Forelimb muscle (tissue), 1 donor: Measurements from ENCODE around the gene OR7G2. TPM values are rescaled to one million over a fixed set of nuclear protein-coding genes. Genes with fewer than 3 reads are reported as not detected.

Source experiments
- DNase-seq: peaks from one replicate; pipeline ENCODE4 v3.0.0-alpha.2; 2013; ENCODE audit warnings: low read depth
- polyA plus RNA-seq: library from polyadenylated mRNA; unstranded; fragments of 120-200 nt; gene quantifications from one replicate; pipeline ENCODE4 v1.2.1, GENCODE V29; 2013; ENCODE audit not compliant: insufficient read length

The OR7G2 gene
- polyA plus RNA-seq, result 0.08 TPM

DNA sequence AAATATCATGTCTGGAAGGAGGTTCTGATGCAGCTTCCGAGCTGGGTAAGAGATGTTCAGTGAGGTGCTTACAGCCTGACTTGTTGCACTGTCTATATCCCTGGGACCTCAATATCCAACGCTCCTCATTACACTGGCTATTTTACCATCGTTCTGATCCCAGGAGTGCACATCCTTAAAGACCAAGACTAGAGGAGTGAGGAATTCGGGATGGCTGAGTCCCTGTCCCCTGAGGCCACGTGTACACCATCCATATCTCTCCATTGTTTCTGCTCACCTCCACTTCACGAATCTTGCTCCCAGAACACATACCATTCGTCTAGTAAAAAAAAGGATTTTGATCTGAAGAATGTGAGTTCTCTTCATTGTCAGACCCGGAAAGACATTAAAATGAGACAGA lies at the start of gene OR7G2:
OR7G2 (minus strand) TSS at position 101 of the 400 bp plus-strand sequence. CDS start 4,232 bp downstream, outside the sequence.
- DNase-seq, result no peak

DNA sequence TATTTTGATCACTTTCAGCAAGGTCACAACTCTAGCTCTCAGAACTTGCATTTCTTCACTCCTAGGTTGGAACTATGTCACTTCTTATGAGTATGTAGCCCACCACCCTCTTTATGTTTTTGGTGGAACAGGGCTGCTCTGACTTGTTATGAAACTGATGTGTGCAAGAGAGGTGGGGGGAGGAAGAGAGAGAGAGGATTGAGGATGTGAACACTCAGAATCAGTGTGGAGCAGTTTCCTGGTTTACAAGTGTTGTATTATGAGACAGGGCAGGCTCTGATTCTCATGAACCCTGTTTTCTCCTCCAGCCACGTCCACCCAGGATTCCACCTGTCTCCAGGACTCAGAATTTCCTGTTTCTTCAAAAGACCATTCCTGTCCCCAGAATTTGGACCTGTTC lies 49.0 kb upstream of the OR7G2 start:
- no peak for DNase-seq

DNA sequence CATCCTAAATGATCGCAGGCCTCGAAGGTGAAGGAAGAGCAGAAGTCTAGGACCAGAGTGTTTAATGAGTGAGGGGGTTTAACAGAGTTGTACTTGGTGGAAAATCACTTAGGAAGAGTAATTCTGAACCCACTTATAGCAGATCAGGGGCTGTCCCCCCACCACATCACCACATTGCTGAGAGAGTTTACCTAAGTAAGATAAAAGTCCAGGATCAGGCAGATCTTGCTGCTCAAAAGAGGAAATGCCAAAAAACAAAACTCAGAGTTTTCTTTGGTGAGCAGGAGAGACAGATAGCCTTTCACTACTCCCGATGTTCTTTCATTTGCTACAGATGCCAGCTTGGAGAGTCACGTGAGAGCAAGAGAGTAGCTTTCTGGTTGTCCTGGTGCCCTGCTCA lies 48.3 kb upstream of the OR7G2 start:
- DNase-seq, result no peak

DNA sequence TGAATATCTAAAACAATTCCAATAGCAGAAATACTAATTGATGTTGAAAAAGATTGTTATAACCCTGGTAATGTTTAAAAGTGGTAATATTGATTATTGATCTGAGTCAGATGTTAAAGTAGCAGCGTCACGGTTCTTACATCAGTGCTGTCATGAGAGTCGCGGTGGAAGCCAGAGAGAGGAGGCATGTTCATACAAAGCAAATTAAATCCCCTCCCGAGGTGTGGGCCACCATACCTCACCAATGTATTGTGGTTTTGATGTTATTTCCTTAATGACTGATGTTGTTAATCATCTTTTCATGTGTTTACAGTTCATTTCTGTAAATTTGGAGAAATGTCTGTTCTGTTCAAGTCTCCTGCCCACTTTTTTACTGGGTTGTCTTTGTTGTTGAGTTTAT lies 44.1 kb upstream of the OR7G2 start:
- no peak for DNase-seq

DNA sequence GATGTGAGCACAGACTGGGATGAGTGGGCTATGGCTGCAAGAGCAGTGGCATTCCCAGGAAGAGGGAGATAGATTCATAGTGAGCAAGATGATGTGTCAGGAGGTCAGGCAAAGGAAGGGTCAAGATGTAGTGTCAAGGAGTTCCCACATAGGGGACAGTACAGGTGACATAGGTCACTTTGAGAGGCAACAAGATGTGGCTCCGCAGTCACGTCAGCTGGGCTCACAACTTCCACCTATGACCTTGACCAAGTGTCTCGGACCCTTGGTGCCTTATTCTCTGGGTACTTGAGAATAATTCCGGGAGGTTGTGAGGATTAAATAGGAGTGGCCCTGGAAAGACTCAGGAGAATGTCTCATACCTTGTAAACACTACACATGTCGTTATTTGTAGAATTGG lies 43.4 kb upstream of the OR7G2 start:
- no peak for DNase-seq

DNA sequence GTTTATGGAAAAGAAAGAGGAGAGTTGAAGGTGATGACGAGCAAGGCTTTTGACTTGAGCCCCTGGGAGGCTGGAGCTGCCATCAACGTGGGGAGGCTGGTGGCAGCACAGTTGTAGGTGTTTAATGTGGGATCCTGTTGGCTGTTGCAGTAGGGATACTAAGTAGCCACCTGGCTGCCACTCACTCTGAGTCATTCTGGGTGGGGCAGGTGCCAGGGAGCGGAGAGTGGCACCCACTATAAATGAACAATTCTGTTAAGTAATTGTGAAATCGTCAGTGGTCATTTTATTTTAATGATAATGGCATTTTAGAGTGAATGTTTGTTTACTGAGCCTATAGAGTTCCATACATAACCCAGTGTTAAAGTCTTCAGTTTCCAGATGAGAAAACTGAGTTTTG lies 42.7 kb upstream of the OR7G2 start:
- DNase-seq, result no peak

DNA sequence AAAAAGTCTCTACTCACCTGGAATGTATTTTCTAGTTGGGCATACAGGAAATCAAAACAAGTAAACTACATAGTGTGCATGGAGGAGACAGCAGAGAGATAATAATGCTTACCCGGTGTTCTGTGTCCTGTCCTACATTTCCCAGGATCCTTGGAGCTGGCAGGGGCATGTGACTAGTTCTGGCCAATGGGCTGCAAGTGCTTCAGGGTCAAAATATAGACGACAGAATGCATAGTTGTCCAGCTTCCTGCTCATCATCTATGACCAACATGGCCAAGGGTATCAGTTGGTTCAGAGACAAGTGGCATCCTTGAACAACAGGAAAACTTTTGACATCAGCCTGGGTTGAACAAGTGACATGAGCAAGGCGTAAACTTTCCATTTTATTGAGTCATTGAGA lies 41.4 kb upstream of the OR7G2 start:
- DNase-seq, result no peak

DNA sequence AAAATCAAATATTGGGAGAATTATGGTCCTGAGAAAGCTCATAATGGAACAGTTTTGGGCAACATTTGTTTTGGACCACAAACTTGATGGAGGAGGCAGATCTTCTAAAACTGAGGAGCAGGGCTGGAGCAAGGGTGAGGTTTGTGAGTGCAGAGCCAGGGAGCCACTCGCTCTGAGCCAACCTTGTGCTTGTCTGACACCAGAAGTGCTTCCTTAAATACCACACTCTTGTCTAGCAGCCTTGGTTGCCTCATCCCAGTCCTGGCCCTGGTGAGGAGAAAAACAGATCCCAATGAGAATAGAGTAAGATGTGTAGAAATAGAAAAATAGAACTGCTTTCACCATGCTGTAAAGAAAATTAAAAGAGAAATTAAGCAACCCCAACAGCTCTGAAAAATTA lies 39.6 kb upstream of the OR7G2 start:
- no peak for DNase-seq

DNA sequence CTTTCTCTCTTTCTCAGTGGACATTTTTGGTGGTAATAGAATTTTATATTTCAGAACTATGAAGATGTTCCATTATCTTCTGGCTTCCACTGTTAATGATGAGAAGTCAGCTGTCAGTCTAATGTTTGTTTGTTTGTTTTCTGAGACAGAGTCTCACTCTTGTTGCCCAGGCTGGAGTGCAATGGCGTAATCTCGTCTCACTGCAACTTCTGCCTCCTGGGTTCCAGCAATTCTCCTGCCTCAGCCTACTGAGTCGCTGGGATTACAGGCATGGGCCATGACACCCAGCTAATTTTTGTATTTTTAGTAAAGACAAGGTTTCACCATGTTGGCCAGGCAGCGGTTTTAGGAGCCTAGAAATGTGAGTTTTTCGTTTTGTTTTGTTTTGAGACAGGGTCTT lies 37.6 kb upstream of the OR7G2 start:
- no peak for DNase-seq

DNA sequence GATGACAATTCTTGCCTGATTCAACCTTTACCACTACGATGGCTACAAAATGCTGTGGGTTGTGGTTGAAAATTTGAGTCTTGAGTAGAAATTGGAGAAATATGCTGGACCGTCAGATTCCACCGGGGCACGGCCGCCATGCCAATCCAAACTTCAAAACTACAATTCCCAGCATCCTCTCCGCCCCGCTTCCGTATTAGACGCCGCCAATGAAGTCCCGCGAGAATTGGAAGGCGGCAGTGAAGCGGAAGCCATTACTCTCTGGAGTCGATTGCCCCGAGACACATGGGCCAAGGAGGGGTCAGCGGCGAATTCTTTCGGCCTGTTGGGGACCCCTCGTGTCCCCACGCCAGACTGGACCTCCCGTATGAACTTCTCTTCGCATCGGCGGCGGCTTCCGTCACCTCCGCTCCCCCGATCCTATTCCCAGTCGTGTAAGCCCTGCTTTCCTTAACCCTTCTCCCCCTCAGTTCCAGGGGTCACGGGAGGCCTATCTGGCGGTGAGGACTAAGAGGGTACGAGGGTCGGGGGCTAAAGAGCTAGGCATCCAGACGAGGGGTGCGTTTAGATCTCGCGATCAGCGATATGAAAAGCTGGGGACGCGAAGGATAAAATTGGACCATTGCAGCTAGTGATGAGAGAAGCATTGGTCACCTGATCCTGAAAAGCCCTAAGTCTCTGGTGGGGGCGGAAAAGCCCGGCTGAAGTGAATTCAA lies 33.0 kb upstream of the OR7G2 start, which contains the start of gene ZNF317:
ZNF317 (plus strand) TSS at position 239 of the 716 bp plus-strand sequence. CDS start 15,620 bp downstream, outside the sequence.
- DNase-seq, result peak; percentile 91

DNA sequence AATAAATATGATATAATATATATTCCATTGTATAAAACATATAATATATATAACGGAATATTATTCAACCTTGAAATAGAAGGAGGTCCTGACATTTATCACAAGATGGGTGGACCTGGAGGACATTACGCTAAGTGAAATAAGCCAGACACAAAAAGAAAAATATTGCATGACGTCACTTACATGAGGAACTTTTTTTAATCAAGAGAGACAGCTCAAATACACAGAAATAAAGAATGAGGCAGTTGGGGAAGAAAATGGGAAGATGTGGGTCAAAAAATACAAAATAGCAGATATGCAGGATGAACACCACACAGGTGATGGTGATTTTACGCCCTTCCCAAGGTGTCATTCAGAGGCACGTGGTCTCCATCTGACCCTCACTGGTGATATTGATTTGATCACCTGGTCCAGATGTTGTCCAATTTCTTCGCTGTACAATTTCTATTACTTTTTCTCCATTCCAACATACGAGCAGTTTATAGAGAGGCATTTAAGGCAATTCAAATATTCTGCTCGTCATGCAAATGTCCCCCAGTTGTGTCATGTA lies 32.4 kb upstream of the OR7G2 start:
- DNase-seq, result no peak

DNA sequence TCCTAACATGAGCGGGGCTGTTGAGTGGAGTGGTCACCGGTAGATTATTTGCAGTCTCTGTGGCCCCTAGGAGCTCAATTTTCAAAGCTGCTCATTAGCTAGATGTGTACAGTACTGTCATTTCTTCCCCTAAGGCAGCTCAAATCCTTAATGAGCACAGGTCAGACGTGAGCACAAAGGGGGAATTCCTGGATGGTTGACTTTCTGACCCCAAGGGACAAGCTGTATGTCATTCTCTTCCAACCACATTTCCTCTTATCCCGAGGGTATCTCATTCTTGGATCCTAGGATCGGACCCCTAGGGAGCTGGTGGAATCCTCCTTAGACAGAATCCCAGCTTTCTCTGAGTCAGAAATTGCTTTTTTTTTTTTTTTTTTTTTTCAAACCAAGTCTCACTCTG lies 25.1 kb upstream of the OR7G2 start:
- no peak for DNase-seq

DNA sequence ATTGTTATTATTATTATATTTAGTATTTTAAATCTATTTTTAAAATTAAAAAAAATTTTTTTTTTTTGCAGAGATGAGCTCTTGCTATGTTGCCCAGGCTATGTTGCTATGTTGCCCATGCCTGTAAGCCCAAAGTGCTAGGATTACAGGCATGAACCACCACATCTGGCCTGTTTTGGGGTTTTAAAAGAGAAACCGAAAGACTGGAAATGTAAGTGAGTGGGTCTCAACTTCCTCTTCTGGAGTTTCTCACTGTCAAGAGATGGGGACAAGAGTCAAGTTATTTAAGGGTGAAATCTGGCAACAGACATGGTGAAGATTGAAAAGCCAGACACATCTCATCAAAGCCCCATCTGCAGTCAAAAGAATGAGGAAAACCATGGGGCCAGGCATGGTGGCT lies 23.7 kb upstream of the OR7G2 start:
- DNase-seq, result no peak

DNA sequence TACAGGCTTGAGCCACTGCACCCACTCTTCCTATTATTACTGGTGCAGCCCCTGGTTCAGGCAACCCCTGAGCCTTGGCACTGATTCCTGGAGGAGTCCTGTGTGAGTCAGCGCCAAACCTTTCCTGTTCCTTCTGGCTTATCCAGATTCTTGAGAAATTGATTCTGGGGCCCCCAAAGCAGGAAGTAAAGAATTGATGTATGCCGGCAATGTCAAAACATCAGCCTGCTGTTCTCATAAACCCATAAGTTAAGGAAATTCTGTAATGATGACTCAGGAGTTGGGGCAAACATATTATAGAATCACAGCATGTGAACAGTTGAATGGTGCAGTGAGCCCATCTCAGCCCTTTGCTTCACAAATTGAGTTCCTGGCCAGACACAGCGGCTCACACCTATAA lies 20.9 kb upstream of the OR7G2 start:
- no peak for DNase-seq

DNA sequence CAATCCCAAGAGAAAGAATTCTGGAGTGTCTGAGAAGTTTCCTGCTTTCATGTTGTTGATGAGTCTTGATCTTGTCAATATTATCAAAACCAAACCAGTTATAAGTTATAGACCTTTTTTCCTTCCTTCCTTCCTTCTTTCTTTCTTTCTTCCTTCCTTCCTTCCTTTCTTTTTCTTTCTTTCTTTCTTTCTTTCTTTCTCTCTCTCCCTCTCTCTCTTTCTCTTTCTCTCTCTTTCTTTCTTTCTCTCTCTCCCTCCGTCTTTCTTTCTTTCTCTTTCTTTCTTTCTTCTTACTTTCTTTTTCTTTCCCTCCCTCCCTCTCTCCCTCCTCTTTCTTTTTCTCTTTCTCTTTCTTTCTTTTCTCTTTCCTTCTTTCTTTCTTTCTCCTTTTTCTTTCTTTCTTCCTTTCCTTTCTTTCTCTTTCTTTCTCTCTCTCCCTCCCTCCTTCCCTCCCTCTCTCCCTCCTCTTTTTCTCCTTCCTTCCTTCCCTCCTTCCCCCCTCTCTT lies 19.7 kb upstream of the OR7G2 start, which contains the start of gene OR7G3:
OR7G3 (minus strand) TSS at position 51 of the 506 bp plus-strand sequence; CDS start at position 51, 0 bp downstream.
- DNase-seq, result no peak

DNA sequence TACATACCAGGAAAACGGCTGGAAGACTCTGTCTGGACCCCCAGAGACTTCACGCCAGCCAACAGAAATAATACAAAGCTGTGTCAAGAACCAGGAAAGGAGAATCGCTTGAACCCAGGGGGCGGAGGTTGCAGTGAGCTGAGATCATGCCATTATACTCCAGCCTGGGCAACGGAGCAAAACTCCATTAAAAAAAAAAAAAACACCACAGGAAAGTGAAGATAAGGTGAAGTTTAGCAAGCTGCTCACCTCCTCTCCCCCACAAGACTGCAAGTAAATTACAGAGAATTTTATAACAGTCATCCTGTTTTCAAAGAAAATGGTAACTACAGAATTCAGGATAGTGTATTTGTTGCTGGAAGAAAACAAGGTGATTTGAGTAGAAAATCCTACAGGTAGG lies 9.3 kb upstream of the OR7G2 start:
- no peak for DNase-seq

DNA sequence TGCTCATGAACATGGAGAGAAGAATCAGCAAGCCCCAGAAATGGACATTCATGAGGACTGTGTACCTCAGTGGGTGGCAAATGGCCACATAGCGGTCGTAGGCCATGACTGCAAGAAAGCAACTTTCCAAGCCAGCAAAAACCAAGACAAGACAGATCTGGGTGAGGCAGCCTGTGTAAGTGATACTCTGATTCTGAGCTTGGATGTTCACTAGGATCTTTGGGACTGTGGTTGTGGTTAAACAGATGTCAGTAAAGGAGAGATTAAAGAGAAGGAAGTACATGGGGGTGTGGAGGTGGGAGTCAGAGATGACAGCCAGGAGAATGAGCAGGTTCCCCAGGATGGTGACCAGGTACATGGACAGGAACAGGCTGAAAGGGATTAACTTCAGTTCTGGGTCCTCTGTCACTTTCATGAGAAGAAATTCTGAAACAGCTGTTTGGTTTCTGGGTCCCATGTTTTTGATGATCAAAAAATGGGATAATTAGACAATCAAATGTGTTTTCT lies 8.1 kb upstream of the OR7G2 start, which contains the start of gene OR7G1:
OR7G1 (minus strand) TSS at position 457 of the 507 bp plus-strand sequence; CDS start at position 457, 0 bp downstream.
- DNase-seq, result no peak

DNA sequence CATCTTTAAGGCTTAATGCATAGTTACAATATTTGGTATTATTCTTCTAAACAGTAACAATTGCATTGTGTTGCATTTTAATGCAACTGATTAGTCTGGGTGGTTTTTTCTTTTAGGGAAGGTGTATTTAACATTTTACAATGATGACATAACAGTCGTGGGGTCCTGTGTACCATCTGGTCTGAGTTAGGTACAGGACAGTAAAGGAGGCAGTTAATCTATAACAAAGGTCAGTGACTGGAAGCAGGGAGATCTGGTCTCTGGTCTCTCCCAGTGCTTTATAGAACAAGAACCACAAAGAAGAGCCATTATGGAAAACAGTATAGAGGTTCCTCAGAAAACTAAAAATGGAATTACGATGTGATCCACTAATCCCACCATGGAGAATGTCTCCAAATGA lies 2.7 kb upstream of the OR7G2 start:
- DNase-seq, result no peak

DNA sequence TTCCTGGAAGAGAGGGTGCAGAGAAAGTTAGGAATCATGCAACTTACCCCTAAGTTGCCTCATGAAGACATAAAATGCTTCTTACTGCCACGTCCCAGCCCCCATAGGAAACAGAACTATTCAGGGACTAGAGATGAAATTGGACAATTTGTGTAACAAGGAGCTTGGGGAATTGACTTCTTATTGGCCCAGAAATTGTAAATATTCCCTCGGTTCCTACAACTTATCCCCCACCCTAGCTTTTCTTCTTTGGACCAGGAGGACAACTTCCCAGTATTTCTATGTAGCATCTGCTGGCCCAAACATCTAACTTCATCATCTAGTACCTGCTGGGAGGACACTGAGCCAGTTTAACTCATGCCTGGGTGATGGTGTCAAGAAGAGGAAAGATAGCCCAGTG lies 20.5 kb downstream of the OR7G2 start, which contains the start of gene OR1M1:
OR1M1 (plus strand) TSS at position 301 of the 400 bp plus-strand sequence. CDS start 6,184 bp downstream, outside the sequence.
- no peak for DNase-seq

DNA sequence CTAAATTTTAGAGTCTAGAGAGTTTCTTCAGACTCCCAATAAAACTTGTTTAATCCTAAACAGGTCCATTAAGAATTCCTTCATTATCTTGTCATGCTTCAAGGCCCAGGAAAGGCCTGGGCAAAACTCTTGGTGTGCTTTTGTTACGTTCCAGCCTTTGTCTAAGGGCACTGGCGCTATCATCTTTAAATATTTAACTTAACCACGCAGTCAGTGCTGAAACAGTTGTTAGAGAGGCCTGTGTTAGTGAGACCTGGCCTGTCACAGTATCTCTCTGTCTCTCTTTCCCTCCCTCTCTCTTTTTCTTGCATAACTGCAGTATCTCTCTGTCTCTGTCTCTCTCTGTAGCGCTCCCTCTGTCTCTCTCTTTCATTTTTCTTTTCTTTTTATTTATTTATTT lies 28.6 kb downstream of the OR7G2 start:
- no peak for DNase-seq

DNA sequence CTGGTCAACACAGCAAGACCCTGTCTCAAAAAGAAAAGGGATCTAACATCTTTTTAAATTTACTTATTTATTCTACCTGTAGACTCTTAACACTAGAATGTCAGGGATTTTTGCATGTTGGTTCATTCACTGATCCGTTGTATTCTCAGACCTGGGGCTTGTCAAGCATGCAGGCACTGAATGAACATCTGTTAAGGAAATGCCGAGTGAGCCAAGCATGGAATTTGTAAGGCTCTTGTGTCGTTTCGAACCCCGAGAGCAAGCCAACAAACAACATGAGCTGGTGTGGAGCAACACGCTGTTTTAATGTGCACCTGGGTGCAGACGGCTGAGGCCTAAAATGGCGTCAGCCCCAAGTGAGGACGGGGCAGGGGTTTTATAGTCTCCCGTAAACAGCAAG lies 30.4 kb downstream of the OR7G2 start:
- DNase-seq, result no peak

DNA sequence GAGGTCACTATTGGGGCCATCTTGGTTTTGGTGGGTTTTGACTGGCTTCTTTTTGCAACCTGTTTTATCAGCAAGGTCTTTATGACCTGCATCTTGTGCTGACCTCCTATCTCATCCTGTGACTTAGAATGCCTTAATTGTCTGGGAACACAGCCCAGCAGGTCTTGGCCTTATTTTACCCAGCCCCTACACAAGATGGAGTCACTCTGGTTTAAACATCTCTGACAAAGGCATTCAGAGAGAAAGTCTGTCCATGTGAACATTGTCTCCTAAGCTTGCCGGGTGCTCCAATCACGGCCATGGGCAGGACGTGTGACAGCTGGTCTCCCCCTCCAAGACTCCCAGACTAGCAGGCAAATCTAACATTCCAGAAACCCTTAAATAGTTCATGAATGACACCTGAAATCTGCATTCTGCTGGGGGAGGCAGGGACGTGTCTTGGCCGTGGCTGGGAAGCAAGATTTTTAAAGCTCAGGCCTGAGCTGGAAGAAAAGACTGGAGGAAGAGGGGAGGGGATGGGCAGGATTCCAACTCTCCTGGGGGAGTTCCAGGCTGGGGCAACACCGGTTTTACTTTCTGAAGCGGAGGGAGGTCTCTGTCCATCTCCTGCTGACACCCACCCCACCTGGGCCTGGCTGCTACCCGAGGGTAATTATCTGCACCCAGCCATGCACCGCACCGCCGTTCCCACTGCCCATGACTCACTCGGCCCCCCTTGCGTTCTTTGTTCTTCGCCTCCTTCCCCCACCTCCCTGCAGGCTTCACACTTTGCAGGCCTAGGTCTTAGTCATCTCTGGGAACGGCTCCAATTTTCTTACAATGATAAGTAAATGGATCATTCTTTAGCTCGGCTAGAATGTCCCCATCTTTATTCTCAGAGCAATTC lies 32.0 kb downstream of the OR7G2 start:
- peak; percentile 49 for DNase-seq
